Smooth muscle cell of the coronary artery (primary cell): ENCODE data around the gene DDX18. TPM values are rescaled to one million over a fixed set of nuclear protein-coding genes. Genes with fewer than 3 reads are reported as not detected.

Experiments used
- total RNA-seq: library from RNA; depleted of rRNA; stranded (reverse); fragments of >200 nt; gene quantifications from 2 replicates; pipeline ENCODE4 v1.2.3, GENCODE V29; 2014; ENCODE audit warnings: low replicate concordance

The DDX18 gene
- 27.6 and 48.3 TPM in 2 replicates for total RNA-seq

GRCh38 chr2:117814417-117815264 is at the start of gene DDX18:
Gene DDX18, plus strand, starts transcription at chr2:117814691. Its CDS starts 87 bp downstream, at chr2:117814778.

Other genes with a start within 250 kb of the DDX18 start
- gene CCDC93, start 199.4 kb downstream of the DDX18 start, total RNA-seq: 20.1 and 23.2 TPM in 2 replicates